T-cell (primary cell): Measurements from ENCODE around the gene CALD1. TPM values are rescaled to one million over a fixed set of nuclear protein-coding genes. Genes with fewer than 3 reads are reported as not detected.

Experiments
- ATAC-seq, 4 experiments: fragments of 200-7000 bp in 3 of 4; fragments of 150-1000 bp in 1 of 4; cut with Tn5 transposase; replicated peaks in 1 of 4; 1 replicate in 3 of 4; 2 replicates in 1 of 4; pipeline ENCODE4 v1.10.0; 2021; ENCODE audit warnings: moderate library complexity in 3 of 4, mild to moderate bottlenecking in 2 of 4, moderate number of reproducible peaks in 1 of 4
- CTCF ChIA-PET, 2 donors: fragments of 300-600 bp; sonication (Branson Sonifier 250); formaldehyde crosslinking; loops; one replicate each; lab custom pipeline; 2022; ENCODE audit warnings: antibody characterized with exemption in 2 of 2; lab: Charles Lee
- POLR2A ChIA-PET, 2 donors: fragments of 300-600 bp; sonication (Branson Sonifier 250); formaldehyde crosslinking; loops; one replicate each; lab custom pipeline; 2022; ENCODE audit warnings: antibody characterized with exemption in 2 of 2; lab: Charles Lee
- DNase-seq, 35 experiments: peaks; one replicate each; pipeline versions ENCODE4 v3.0.0 to v3.0.0-alpha.2; 2013 to 2023
- H3K27ac ChIP-seq: one replicate; pipeline ENCODE4 v1.5.1; 2013; ENCODE audit warnings: low read length
- H3K27me3 ChIP-seq, 2 experiments: replicated peaks in 1 of 2; 1 replicate in 1 of 2; 2 replicates in 1 of 2; pipeline versions ENCODE4 v1.6.1 to v1.7.0; 2013; ENCODE audit warnings: low read length in 1 of 2, mixed read lengths in 1 of 2; ENCODE audit not compliant: control insufficient read depth in 2 of 2, insufficient read depth in 2 of 2; ENCODE audit errors: extremely low read depth in 1 of 2
- H3K36me3 ChIP-seq, 2 donors: 1 replicate in 1 of 2; 2 replicates in 1 of 2; pipeline versions ENCODE4 v1.6.1 to v1.7.0; 2013; ENCODE audit warnings: low read length in 1 of 2; ENCODE audit not compliant: control insufficient read depth in 2 of 2, insufficient read depth in 1 of 2; ENCODE audit errors: extremely low read depth in 1 of 2
- H3K4me1 ChIP-seq, 2 experiments: 1 replicate in 1 of 2; 2 replicates in 1 of 2; pipeline versions ENCODE4 v1.6.1 to v1.7.0; 2013; ENCODE audit warnings: low read length in 2 of 2, mixed read lengths in 1 of 2; ENCODE audit not compliant: insufficient read depth in 2 of 2, control insufficient read depth in 1 of 2; ENCODE audit errors: extremely low read depth in 1 of 2
- H3K4me3 ChIP-seq, 2 donors: 1 replicate in 1 of 2; 2 replicates in 1 of 2; pipeline versions ENCODE4 v1.5.1 to v1.7.0; 2013; ENCODE audit warnings: mild to moderate bottlenecking in 2 of 2, low read length in 1 of 2, moderate library complexity in 1 of 2; ENCODE audit not compliant: control insufficient read depth in 1 of 2; ENCODE audit errors: extremely low read depth in 1 of 2
- H3K9me3 ChIP-seq: 2 replicates; pipeline ENCODE4 v1.7.0; 2013
- H3K27ac Mint-ChIP-seq, 2 donors: one replicate each; pipeline ENCODE4 v1.8.0; 2020 to 2021; ENCODE audit warnings: mild to moderate bottlenecking in 2 of 2, mixed read lengths in 2 of 2
- H3K27me3 Mint-ChIP-seq, 2 donors: one replicate each; pipeline ENCODE4 v1.8.0; 2021 to 2022; ENCODE audit warnings: mixed read lengths in 2 of 2
- H3K36me3 Mint-ChIP-seq: one replicate; pipeline ENCODE4 v1.8.0; 2021; ENCODE audit warnings: mixed read lengths
- H3K4me1 Mint-ChIP-seq, 3 donors: one replicate each; pipeline ENCODE4 v1.8.0; 2020 to 2022; ENCODE audit warnings: mixed read lengths in 3 of 3, mild to moderate bottlenecking in 1 of 3
- H3K4me3 Mint-ChIP-seq, 3 donors: one replicate each; pipeline ENCODE4 v1.8.0; 2020 to 2022; ENCODE audit warnings: mild to moderate bottlenecking in 3 of 3, mixed read lengths in 3 of 3, moderate library complexity in 3 of 3
- H3K9me3 Mint-ChIP-seq, 3 donors: one replicate each; pipeline ENCODE4 v1.8.0; 2020 to 2022; ENCODE audit warnings: mixed read lengths in 3 of 3
- WGBS: methylation state at CpG from one replicate; pipeline ENCODE4 v1.1.5; 2013; ENCODE audit warnings: missing lambda C conversion rate; ENCODE audit not compliant: insufficient coverage; 5-methylcytosine and 5-hydroxymethylcytosine counted together
- total RNA-seq, 35 experiments: library from RNA in 6 of 35; stranded (reverse) in 6 of 35; fragments of 120-200 nt in 1 of 35; gene quantifications; one replicate each; pipeline versions ENCODE4 v1.2.1 to v1.2.4 and lab custom pipeline; 2013 to 2026

Gene CALD1
- total RNA-seq, 5 donors from 2014 or later (not counting 1 experiment from before 2014, with no cell fraction given) = 0.95 to 2.4 (median 1.4) TPM; not detected in 1

DNA sequence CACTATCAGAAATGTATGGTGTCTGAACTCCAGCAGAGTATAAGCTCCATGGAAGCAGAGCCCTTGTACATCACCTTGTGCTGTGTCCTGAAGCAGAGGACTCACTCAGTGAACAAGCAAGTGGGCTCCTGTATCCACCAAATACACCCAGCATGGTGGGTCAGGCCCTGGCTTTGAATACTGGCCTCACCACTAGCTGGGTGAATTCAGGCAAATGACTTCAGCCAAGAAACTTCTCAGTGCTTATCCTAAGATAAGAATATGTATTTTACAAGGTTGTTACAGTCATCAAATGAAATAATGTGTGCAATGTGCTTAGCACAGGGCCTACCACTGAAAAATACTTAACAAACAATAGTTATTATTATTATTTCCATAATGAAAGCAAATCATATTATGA, 62.6 kb downstream of the CALD1 start:
- Histone ChIP-seq H3K36me3 (no peaks in the 10 kb centered on the region), H3K4me1 (no peaks in the 10 kb centered on the region), H3K27me3 (no peaks in the 10 kb centered on the region), H3K9me3 (no peaks in the 10 kb centered on the region), H3K4me3 (no peak overlapping the region), H3K27ac (no peak overlapping the region)
- CTCF ChIA-PET = no interaction called here
- no peak for DNase-seq
- ATAC-seq = no peak
- no peaks in the 10 kb centered on the region for H3K9me3 Mint-ChIP-seq
- no peaks in the 10 kb centered on the region for H3K36me3 Mint-ChIP-seq
- peaks cover 0 to 1% (median 0%) of the 10 kb centered on the region in 3 donors for H3K4me1 Mint-ChIP-seq
- H3K4me3 Mint-ChIP-seq = no peak overlapping the region
- POLR2A ChIA-PET = interaction anchor here in 1 of 2 donors (0.5 kb wide), 1 partner anchor 123 kb away, joined by 13 read pairs; no protein-coding TSS in a partner anchor
- H3K27ac Mint-ChIP-seq = no peak overlapping the region
- H3K27me3 Mint-ChIP-seq = no peaks in the 10 kb centered on the region

DNA sequence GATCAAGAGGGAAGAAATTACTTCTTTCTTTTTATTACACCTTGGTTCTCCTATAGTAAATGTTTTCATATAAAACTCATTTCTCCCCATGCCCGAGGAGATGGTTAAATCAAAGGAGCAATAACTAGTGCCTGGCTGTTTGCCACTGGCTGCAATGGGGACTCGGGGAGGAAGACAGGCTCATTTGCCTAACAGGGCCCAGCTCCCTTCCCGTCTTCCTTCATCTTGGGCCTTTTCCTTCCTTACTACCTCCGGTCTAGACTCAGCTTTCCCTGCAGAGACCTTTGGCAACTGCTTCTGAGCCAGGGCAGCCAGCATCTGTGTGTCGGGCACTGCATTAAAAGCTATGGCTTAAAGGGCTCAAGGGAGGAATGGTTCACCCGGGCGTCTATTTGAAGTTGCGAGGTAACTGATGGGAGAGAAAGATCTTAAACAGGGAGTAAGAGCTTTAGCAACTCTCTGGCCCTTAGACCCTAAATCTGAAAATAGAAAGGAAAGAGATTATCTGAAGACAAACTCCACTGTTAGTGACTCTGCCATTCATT, 63.5 kb downstream of the CALD1 start:
- DNase-seq (no peak), ATAC-seq (no peak)
- no peak overlapping the region for H3K4me3 ChIP-seq
- Mint-ChIP-seq H3K27ac (no peak overlapping the region), H3K4me3 (no peak overlapping the region), H3K4me1 (peaks cover 0 to 1% (median 0%) of the 10 kb centered on the region in 3 donors), H3K36me3 (no peaks in the 10 kb centered on the region), H3K27me3 (no peaks in the 10 kb centered on the region), H3K9me3 (no peaks in the 10 kb centered on the region)
- no peaks in the 10 kb centered on the region for H3K27me3 ChIP-seq
- CTCF ChIA-PET = no interaction called here
- POLR2A ChIA-PET = interaction anchor here in 1 of 2 donors (0.6 kb wide), 1 partner anchor 9 kb away, joined by 8 read pairs; no protein-coding TSS in a partner anchor
- no peaks in the 10 kb centered on the region for H3K4me1 ChIP-seq
- 95% methylated on average over 3 of the region's 8 CpGs for WGBS
- no peak overlapping the region for H3K27ac ChIP-seq
- H3K9me3 ChIP-seq = no peaks in the 10 kb centered on the region
- no peaks in the 10 kb centered on the region for H3K36me3 ChIP-seq

GRCh38 chr7:134844200-134844599, 64.8 kb downstream of the CALD1 start:
- DNase-seq = no peak
- Histone ChIP-seq H3K4me1 (no peaks in the 10 kb centered on the region), H3K9me3 (no peaks in the 10 kb centered on the region), H3K4me3 (no peak overlapping the region), H3K27ac (no peak overlapping the region), H3K27me3 (no peaks in the 10 kb centered on the region), H3K36me3 (no peaks in the 10 kb centered on the region)
- ChIA-PET POLR2A (interaction anchor here in 1 of 2 donors (0.7 kb wide), 1 partner anchor 341 kb away, joined by 4 read pairs; no protein-coding TSS in a partner anchor), CTCF (interaction anchor here in 1 of 2 donors (0.5 kb wide), 1 partner anchor 420 kb away, joined by 3 read pairs; no protein-coding TSS in a partner anchor)
- H3K4me1 Mint-ChIP-seq = peaks cover 0 to 1% (median 0%) of the 10 kb centered on the region in 3 donors
- H3K36me3 Mint-ChIP-seq = no peaks in the 10 kb centered on the region
- no peaks in the 10 kb centered on the region for H3K27me3 Mint-ChIP-seq
- H3K4me3 Mint-ChIP-seq = no peak overlapping the region
- no peak for ATAC-seq
- no peak overlapping the region for H3K27ac Mint-ChIP-seq
- H3K9me3 Mint-ChIP-seq = no peaks in the 10 kb centered on the region

GRCh38 chr7:134845461-134845860, 66.0 kb downstream of the CALD1 start:
- CTCF ChIA-PET = no interaction called here

GRCh38 chr7:134847851-134848588, 68.6 kb downstream of the CALD1 start:
- H3K4me1 ChIP-seq = no peaks in the 10 kb centered on the region
- no peak overlapping the region for H3K4me3 ChIP-seq
- no peaks in the 10 kb centered on the region for H3K27me3 ChIP-seq
- DNase-seq (no peak), ATAC-seq (no peak)
- Mint-ChIP-seq H3K4me3 (no peak overlapping the region), H3K36me3 (peaks cover 6% of the 10 kb centered on the region), H3K27me3 (no peaks in the 10 kb centered on the region), H3K4me1 (peaks cover 5 to 16% (median 6%) of the 10 kb centered on the region in 3 donors), H3K9me3 (peaks cover 0 to 5% (median 0%) of the 10 kb centered on the region in 3 donors), H3K27ac (no peak overlapping the region)
- H3K36me3 ChIP-seq = no peaks in the 10 kb centered on the region
- ChIA-PET POLR2A (no interaction called here), CTCF (interaction anchor here in 1 of 2 donors (0.6 kb wide), 1 partner anchor 246 kb away, joined by 5 read pairs; no protein-coding TSS in a partner anchor)
- no peaks in the 10 kb centered on the region for H3K9me3 ChIP-seq
- H3K27ac ChIP-seq = no peak overlapping the region
- 70% methylated on average over 2 of the region's 7 CpGs for WGBS

More at GRCh38 chr7:134845461-134845860, 66.0 kb downstream of the CALD1 start:
- Mint-ChIP-seq H3K36me3 (no peaks in the 10 kb centered on the region), H3K4me3 (no peak overlapping the region), H3K4me1 (peaks cover 2 to 8% (median 4%) of the 10 kb centered on the region in 3 donors), H3K9me3 (no peaks in the 10 kb centered on the region), H3K27ac (no peak overlapping the region), H3K27me3 (no peaks in the 10 kb centered on the region)
- no peaks in the 10 kb centered on the region for H3K36me3 ChIP-seq
- peak in 3 of 4 experiments; percentile 36 to 43 (median 37) for ATAC-seq
- H3K9me3 ChIP-seq = no peaks in the 10 kb centered on the region
- H3K27me3 ChIP-seq = no peaks in the 10 kb centered on the region
- no peak overlapping the region for H3K4me3 ChIP-seq
- 43% methylated on average over 2 of the region's 3 CpGs for WGBS
- POLR2A ChIA-PET = interaction anchor here in 1 of 2 donors (0.6 kb wide), 1 partner anchor 11 kb away, joined by 3 read pairs; no protein-coding TSS in a partner anchor
- no peak overlapping the region for H3K27ac ChIP-seq
- DNase-seq = peak in 1 of 35 experiments; percentile 20
- no peaks in the 10 kb centered on the region for H3K4me1 ChIP-seq

GRCh38 chr7:134850066-134850465, 70.6 kb downstream of the CALD1 start:
- Histone ChIP-seq H3K27me3 (no peaks in the 10 kb centered on the region), H3K27ac (no peak overlapping the region), H3K9me3 (no peaks in the 10 kb centered on the region), H3K4me3 (no peak overlapping the region), H3K4me1 (peaks cover 3 to 4% of the 10 kb centered on the region in 2 experiments), H3K36me3 (no peaks in the 10 kb centered on the region)
- Mint-ChIP-seq H3K9me3 (peaks cover 0 to 5% (median 0%) of the 10 kb centered on the region in 3 donors), H3K4me3 (no peak overlapping the region), H3K4me1 (peaks cover 10 to 24% (median 12%) of the 10 kb centered on the region in 3 donors), H3K36me3 (peaks cover 11% of the 10 kb centered on the region), H3K27ac (no peak overlapping the region), H3K27me3 (no peaks in the 10 kb centered on the region)
- no peak for ATAC-seq
- no peak for DNase-seq
- CTCF ChIA-PET = interaction anchor here in 1 of 2 donors (0.6 kb wide), 2 partner anchors 12 to 136 kb away, joined by 3 read pairs; no protein-coding TSS in a partner anchor
- POLR2A ChIA-PET = no interaction called here
- WGBS = no CpG with 5 or more reads among the region's 2 CpGs
